Measurements from ENCODE around the gene ZNG1A. TPM values are rescaled to one million over a fixed set of nuclear protein-coding genes. Genes with fewer than 3 reads are reported as not detected.
"Not testable (repeated sequence)": the region's sequence is repeated elsewhere in the genome, so short reads cannot be mapped to it uniquely, and the experiment has no call there.

Gene ZNG1A
- total RNA-seq, 1 donor from 2014 or later: 46.7 TPM

DNA sequence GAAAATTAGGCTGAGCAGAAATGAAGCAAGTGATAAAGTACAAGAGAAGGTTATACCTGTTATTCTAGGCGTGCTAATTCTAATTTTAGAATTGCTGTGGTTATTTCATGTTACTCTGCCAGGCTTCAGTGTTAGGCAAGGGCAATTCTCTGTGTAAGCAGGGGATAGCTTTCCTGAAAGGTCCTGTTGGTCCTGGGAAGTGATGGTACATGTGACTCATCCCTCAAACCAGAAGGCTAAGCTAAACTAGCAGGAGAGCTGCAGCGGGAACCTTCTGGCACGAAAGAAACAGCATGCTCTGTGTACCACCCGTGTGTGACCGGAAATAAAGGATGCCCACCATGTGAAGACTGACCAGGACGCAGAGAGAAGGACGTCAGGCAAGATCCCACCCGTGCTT lies 69.3 kb downstream of the ZNG1A start:
- DNase-seq (ENCODE audit: low spot score); H3K4me3 Mint-ChIP-seq (ENCODE audit: unreplicated experiment); H3K9me3 Mint-ChIP-seq (ENCODE audit: unreplicated experiment); H3K27ac Mint-ChIP-seq (ENCODE audit: unreplicated experiment); H3K36me3 Mint-ChIP-seq (ENCODE audit: low read depth, unreplicated experiment); H3K4me1 Mint-ChIP-seq (ENCODE audit: unreplicated experiment); H3K27me3 Mint-ChIP-seq (ENCODE audit: unreplicated experiment): not testable (repeated sequence)

DNA sequence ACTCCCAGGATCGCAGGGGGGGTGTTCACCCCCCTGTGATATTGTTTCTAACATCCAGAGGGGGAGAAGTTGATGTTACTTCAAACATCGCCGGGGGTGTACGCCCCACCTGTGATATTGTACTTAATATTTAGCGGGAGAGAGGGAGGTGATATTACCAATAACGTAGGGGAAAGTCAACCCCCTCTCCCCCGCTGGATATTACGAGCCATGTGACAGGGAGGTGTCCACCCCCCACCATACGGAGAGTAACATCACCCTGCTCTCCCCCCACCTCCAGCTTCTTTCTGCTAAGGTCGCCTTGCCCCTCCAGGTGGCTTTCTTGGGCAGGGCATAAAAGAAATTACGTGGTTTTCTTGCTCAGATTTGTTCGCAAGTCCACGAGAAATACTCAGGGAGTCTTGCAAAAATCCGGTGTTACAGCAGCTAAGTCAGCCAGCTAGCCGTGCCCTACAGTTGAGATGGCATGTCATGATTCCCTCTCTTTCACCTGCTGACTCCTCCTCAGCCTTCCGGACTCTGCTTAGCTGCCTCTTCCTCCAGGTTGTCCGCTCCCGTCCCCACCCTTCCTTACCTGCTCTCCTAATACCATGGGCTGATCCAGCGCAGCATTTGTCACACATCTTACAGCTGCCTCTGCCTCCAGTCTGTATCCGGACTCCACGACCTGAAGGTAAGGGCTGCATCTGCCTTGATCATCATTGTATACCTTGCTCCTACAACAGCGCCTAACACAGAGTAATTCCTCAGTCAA lies 69.9 kb downstream of the ZNG1A start:
- not testable (repeated sequence) for H3K4me3 Mint-ChIP-seq (ENCODE audit: unreplicated experiment); H3K27ac Mint-ChIP-seq (ENCODE audit: unreplicated experiment); H3K27me3 Mint-ChIP-seq (ENCODE audit: unreplicated experiment); DNase-seq (ENCODE audit: low spot score); H3K4me1 Mint-ChIP-seq (ENCODE audit: unreplicated experiment); H3K9me3 Mint-ChIP-seq (ENCODE audit: unreplicated experiment); H3K36me3 Mint-ChIP-seq (ENCODE audit: low read depth, unreplicated experiment)

DNA sequence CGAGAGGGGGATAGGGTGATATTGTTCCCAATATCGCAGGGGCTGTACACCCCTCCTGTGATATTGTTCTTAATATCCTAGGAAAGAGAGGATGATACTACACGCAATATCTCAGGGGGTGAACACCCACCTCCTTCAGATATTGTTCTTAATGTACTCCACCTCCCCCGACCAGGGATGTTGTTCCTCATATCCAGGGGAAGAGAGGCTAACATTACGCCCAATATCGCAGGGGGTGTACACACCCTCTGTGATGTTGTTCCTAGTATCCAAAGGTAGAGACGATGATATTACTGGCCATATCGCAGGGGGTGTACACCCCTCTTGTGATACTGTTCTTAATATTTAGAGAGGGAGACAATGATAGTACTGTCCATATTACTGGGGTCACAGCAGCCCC lies 72.9 kb downstream of the ZNG1A start:
- not testable (repeated sequence) for H3K36me3 Mint-ChIP-seq (ENCODE audit: low read depth, unreplicated experiment); DNase-seq (ENCODE audit: low spot score); H3K27me3 Mint-ChIP-seq (ENCODE audit: unreplicated experiment); H3K27ac Mint-ChIP-seq (ENCODE audit: unreplicated experiment); H3K4me1 Mint-ChIP-seq (ENCODE audit: unreplicated experiment); H3K4me3 Mint-ChIP-seq (ENCODE audit: unreplicated experiment); H3K9me3 Mint-ChIP-seq (ENCODE audit: unreplicated experiment)

DNA sequence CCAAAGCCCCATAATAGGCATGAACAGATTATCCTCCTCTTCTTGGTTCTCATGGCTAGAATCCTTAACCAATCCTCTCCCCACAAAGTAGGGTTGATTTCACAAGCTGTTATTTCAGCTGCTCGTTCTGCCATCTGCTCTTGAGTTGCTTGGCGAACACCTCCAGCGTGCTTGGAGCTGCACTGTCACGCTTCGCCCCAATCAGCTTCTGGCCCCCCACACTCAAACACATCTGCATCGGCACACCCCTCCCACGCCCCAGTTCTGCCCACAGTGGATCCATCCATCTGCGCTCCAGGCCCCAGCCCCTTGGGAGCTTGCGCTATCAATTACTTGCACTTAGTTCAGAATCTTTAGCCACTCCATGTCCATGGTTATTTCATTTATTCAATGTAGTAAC lies 78.4 kb downstream of the ZNG1A start:
- H3K36me3 Mint-ChIP-seq (ENCODE audit: low read depth, unreplicated experiment); H3K9me3 Mint-ChIP-seq (ENCODE audit: unreplicated experiment); H3K27me3 Mint-ChIP-seq (ENCODE audit: unreplicated experiment); H3K27ac Mint-ChIP-seq (ENCODE audit: unreplicated experiment); H3K4me1 Mint-ChIP-seq (ENCODE audit: unreplicated experiment); DNase-seq (ENCODE audit: low spot score); H3K4me3 Mint-ChIP-seq (ENCODE audit: unreplicated experiment): not testable (repeated sequence)

DNA sequence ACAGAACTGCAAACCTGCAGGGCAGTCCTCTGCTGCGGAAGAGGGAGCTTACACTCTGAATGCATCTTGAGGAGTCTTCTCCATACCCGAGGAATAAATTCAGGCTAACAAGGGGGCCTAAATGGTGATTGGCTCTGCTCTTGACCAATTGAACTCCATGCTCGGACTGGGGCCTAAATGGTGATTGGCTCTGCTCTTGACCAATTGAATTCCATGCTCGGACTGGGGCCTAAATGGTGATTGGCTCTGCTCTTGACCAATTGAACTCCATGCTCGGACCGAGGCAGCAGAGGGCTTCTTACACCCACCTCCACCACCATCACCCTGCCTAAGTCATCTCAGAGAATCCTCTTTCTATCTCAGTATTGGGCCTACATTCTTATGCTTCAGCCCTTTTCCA lies 79.0 kb downstream of the ZNG1A start:
- H3K4me1 Mint-ChIP-seq (ENCODE audit: unreplicated experiment); H3K9me3 Mint-ChIP-seq (ENCODE audit: unreplicated experiment); H3K4me3 Mint-ChIP-seq (ENCODE audit: unreplicated experiment); H3K27me3 Mint-ChIP-seq (ENCODE audit: unreplicated experiment); H3K36me3 Mint-ChIP-seq (ENCODE audit: low read depth, unreplicated experiment); DNase-seq (ENCODE audit: low spot score); H3K27ac Mint-ChIP-seq (ENCODE audit: unreplicated experiment): not testable (repeated sequence)

DNA sequence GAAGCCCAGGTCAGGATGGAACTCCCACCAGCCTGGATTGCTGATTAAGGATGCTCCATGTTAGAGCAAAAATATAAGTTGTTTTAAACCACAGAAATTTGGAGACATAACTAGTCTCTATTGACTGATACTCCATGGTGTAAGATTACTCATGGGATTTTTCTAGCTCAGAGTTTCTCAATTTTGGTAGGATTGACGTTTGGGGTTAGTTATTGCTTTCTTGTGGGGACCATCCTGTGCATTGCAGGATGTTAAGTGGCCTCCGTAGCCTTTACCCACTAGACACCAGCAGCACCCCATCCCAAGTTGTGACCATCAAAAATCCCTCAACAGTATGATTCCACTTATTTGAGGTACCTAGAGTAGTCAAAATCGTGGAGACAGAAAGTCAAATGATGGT lies 80.1 kb downstream of the ZNG1A start:
- not testable (repeated sequence) for H3K9me3 Mint-ChIP-seq (ENCODE audit: unreplicated experiment); H3K36me3 Mint-ChIP-seq (ENCODE audit: low read depth, unreplicated experiment); DNase-seq (ENCODE audit: low spot score); H3K4me1 Mint-ChIP-seq (ENCODE audit: unreplicated experiment); H3K27ac Mint-ChIP-seq (ENCODE audit: unreplicated experiment); H3K4me3 Mint-ChIP-seq (ENCODE audit: unreplicated experiment); H3K27me3 Mint-ChIP-seq (ENCODE audit: unreplicated experiment)

DNA sequence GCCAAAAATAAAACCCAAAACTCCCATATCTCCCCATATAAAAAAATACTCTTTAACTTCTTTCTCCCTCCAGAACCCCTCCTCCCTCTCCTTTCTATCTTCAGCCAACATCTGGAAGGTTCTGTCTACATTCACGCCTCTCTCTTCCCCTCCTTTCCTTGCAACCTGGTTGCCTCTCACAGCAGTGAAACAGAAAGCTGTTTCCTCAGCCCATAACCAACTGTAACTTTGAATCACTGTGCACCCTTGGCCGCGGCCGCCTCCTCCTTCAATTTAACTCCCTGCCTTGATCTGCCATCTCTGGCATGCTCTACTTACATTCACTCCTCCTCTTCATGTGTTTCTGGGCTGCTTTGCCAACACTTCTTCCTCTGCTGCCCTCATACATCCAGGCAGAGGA lies 83.9 kb downstream of the ZNG1A start:
- H3K27ac Mint-ChIP-seq (ENCODE audit: unreplicated experiment); H3K27me3 Mint-ChIP-seq (ENCODE audit: unreplicated experiment); H3K4me1 Mint-ChIP-seq (ENCODE audit: unreplicated experiment); H3K9me3 Mint-ChIP-seq (ENCODE audit: unreplicated experiment); H3K36me3 Mint-ChIP-seq (ENCODE audit: low read depth, unreplicated experiment); DNase-seq (ENCODE audit: low spot score); H3K4me3 Mint-ChIP-seq (ENCODE audit: unreplicated experiment): not testable (repeated sequence)

DNA sequence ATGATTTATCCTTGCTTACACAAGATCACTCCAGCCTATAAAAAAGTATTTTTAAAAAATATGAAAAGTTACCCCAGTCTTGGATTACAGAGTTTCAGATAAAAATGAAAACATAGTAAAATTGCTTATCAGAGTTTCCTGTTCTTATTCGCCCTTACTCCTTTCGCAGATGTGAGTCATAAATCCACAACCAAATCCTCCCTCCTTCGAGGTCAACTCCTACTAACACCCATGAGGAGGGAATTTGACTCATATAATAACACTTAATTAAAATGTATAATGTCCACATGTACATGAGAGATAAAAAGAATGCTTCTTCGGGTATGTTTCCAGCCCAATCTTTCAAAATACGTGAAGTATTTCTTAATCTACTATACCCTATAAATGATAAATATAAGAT lies 84.5 kb downstream of the ZNG1A start:
- not testable (repeated sequence) for H3K27me3 Mint-ChIP-seq (ENCODE audit: unreplicated experiment); H3K4me1 Mint-ChIP-seq (ENCODE audit: unreplicated experiment); H3K36me3 Mint-ChIP-seq (ENCODE audit: low read depth, unreplicated experiment); H3K9me3 Mint-ChIP-seq (ENCODE audit: unreplicated experiment); H3K27ac Mint-ChIP-seq (ENCODE audit: unreplicated experiment); DNase-seq (ENCODE audit: low spot score); H3K4me3 Mint-ChIP-seq (ENCODE audit: unreplicated experiment)

DNA sequence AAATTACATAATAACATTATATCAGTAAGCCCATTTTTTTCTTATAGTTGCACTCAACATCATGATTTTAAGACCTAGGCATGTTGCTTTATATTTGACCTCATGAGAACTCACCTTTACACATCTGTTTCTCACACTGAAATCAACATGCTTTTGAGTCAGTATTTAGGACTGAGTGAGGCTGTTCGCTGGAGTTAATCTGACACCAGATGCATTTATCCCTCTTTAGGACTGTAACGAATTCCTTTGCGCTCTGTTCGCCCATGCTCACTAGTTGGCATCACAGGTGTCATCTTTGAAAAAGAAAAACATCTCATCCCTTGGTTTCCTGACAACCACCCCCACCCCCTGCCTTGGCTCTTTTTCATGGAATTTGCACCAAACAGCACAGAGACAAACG lies 84.9 kb downstream of the ZNG1A start:
- H3K9me3 Mint-ChIP-seq (ENCODE audit: unreplicated experiment); H3K4me1 Mint-ChIP-seq (ENCODE audit: unreplicated experiment); H3K27ac Mint-ChIP-seq (ENCODE audit: unreplicated experiment); H3K36me3 Mint-ChIP-seq (ENCODE audit: low read depth, unreplicated experiment); H3K27me3 Mint-ChIP-seq (ENCODE audit: unreplicated experiment); DNase-seq (ENCODE audit: low spot score); H3K4me3 Mint-ChIP-seq (ENCODE audit: unreplicated experiment): not testable (repeated sequence)

DNA sequence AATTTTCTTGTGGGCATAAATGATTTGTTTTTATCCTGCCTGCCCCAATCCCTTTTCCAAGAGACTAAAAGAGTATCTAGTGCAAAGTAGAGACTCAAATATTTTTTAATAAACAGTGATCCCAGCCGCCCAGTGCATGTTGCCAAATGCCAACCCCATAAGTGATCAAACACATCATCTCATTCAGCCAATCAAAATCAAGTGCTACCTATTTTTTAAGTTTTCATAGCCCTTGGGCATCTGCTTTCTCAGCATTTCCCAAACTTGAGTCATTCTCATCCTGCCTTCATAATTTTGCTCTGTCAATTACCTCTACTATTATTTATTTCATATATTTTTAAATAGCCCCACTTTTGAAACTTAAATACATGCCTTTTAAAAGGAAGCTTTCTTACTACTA lies 88.0 kb downstream of the ZNG1A start:
- DNase-seq (ENCODE audit: low spot score); H3K27me3 Mint-ChIP-seq (ENCODE audit: unreplicated experiment); H3K27ac Mint-ChIP-seq (ENCODE audit: unreplicated experiment); H3K36me3 Mint-ChIP-seq (ENCODE audit: low read depth, unreplicated experiment); H3K4me3 Mint-ChIP-seq (ENCODE audit: unreplicated experiment); H3K9me3 Mint-ChIP-seq (ENCODE audit: unreplicated experiment); H3K4me1 Mint-ChIP-seq (ENCODE audit: unreplicated experiment): not testable (repeated sequence)

DNA sequence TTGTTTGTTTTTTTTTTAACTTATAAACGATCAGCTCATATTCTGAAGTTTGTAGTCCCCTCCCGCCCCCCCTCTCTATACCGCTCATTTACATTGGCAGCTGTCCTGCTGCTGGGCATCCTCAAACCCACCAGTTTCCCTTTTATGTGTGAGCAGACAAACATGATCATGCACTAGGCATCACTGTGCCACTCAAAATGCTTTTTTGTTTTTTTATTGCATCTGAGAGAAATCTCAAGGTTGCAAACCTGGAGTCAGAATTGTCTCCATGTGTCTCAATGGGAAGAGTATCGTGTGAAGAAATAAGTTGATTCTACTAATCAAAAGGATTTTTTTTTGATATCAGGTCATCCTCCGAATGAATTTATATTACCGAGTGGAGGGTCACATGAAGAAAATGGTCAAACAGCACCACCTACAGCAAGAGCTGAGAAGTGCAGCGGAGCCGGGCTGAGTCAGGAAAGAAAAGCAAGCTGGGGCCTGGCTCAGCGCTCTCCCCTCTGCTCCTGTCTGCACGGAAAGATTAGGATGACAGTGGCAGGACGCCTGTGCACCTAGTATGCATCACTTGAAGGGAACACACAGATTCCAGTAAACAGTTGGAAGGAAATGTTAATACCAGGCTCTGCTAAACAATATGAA lies 90.3 kb downstream of the ZNG1A start:
- not testable (repeated sequence) for H3K27me3 Mint-ChIP-seq (ENCODE audit: unreplicated experiment); H3K9me3 Mint-ChIP-seq (ENCODE audit: unreplicated experiment); H3K4me1 Mint-ChIP-seq (ENCODE audit: unreplicated experiment); H3K27ac Mint-ChIP-seq (ENCODE audit: unreplicated experiment); H3K36me3 Mint-ChIP-seq (ENCODE audit: low read depth, unreplicated experiment); H3K4me3 Mint-ChIP-seq (ENCODE audit: unreplicated experiment); DNase-seq (ENCODE audit: low spot score)

DNA sequence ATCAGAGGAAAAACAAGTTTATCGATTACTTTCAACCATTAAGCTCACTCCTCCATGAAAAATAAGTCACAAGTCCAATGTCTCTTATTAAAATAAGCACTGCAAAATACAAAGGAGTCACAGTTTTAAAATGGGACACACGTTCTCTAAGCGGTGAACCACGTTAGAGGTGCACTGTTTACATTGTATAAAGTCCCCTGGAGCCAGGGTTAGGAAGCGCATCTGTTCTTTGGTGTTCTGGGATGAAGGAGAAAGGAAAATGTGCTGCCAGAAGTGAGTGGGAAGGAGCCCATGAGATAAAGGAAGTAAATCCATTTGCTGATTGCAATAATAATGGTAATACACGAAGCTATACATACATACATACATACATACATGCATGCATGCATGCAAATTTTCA lies 91.0 kb downstream of the ZNG1A start:
- not testable (repeated sequence) for H3K36me3 Mint-ChIP-seq (ENCODE audit: low read depth, unreplicated experiment); H3K27ac Mint-ChIP-seq (ENCODE audit: unreplicated experiment); H3K9me3 Mint-ChIP-seq (ENCODE audit: unreplicated experiment); H3K4me1 Mint-ChIP-seq (ENCODE audit: unreplicated experiment); DNase-seq (ENCODE audit: low spot score); H3K27me3 Mint-ChIP-seq (ENCODE audit: unreplicated experiment); H3K4me3 Mint-ChIP-seq (ENCODE audit: unreplicated experiment)
